H1 (cell line): ENCODE measurements around the gene TOP3A. TPM values are rescaled to one million over a fixed set of nuclear protein-coding genes. Genes with fewer than 3 reads are reported as not detected.
A peak's percentile ranks its signal among the peaks of the same experiment; 100 is the strongest.

Experiments used
- CTCF ChIA-PET: fragments of 300-600 bp; sonication (Branson Sonifier 250); formaldehyde crosslinking; loops from one replicate; lab custom pipeline; 2021; ENCODE audit not compliant: partially characterized antibody; lab: Charles Lee
- POLR2A ChIA-PET: fragments of 300-600 bp; sonication (Branson Sonifier 250); formaldehyde crosslinking; loops from one replicate; lab custom pipeline; 2021; ENCODE audit warnings: inconsistent platforms; ENCODE audit not compliant: partially characterized antibody; lab: Charles Lee
- DNase-seq, 2 experiments: peaks; one replicate each; pipeline versions ENCODE4 v3.0.0 to v3.0.0-alpha.2; 2010 to 2022; ENCODE audit warnings: low spot score in 2 of 2, low read depth in 1 of 2, mixed read lengths in 1 of 2
- FAIRE-seq: peaks from 2 replicates; lab custom pipeline; 2011; peaks lifted over from hg19 to GRCh38; lab: Jason Lieb, UNC
- H2AFZ ChIP-seq: 2 replicates; pipeline ENCODE4 v1.8.1; 2012; ENCODE audit warnings: low read length, inconsistent platforms
- H2AK5ac ChIP-seq: 2 replicates; pipeline ENCODE4 v1.6.1; 2013; ENCODE audit warnings: low read depth, low read length
- H2BK120ac ChIP-seq: replicated peaks from 2 replicates; pipeline ENCODE3; 2013; ENCODE audit warnings: low read depth, low read length, inconsistent platforms
- H2BK12ac ChIP-seq: 2 replicates; pipeline ENCODE4 v1.6.1; 2013; ENCODE audit warnings: low read depth, low read length
- H2BK15ac ChIP-seq: 2 replicates; pipeline ENCODE4 v1.6.1; 2013; ENCODE audit warnings: low read length
- H2BK20ac ChIP-seq: 2 replicates; pipeline ENCODE4 v1.6.1; 2013; ENCODE audit warnings: low read length
- H2BK5ac ChIP-seq: 2 replicates; pipeline ENCODE4 v1.6.1; 2013; ENCODE audit warnings: low read depth, low read length
- H3K14ac ChIP-seq: 2 replicates; pipeline ENCODE4 v1.6.1; 2013; ENCODE audit warnings: inconsistent platforms; ENCODE audit not compliant: insufficient read length
- H3K18ac ChIP-seq: 2 replicates; pipeline ENCODE4 v1.6.1; 2013; ENCODE audit warnings: low read length; ENCODE audit errors: extremely low read depth
- H3K23ac ChIP-seq: 2 replicates; pipeline ENCODE4 v1.6.1; 2013; ENCODE audit warnings: inconsistent platforms; ENCODE audit not compliant: insufficient read length
- H3K23me2 ChIP-seq: 2 replicates; pipeline ENCODE4 v1.6.1; 2013; ENCODE audit warnings: low read depth, low read length
- H3K27ac ChIP-seq: 2 replicates; pipeline ENCODE4 v1.6.1; 2011; ENCODE audit warnings: low read depth, low read length, inconsistent platforms
- H3K27me3 ChIP-seq, 4 experiments: replicated peaks in 1 of 4; 1 replicate in 1 of 4; 2 replicates in 3 of 4; pipeline versions ENCODE4 v1.6.1 to v1.8.1; 2011 to 2013; ENCODE audit warnings: low read length in 3 of 4, mild to moderate bottlenecking in 3 of 4, inconsistent platforms in 2 of 4, mixed read lengths in 2 of 4, moderate library complexity in 1 of 4; ENCODE audit not compliant: control insufficient read depth in 3 of 4, insufficient read depth in 3 of 4; ENCODE audit errors: extremely low read depth in 1 of 4
- H3K36me3 ChIP-seq, 4 experiments: 2 replicates each; pipeline versions ENCODE4 v1.6.1 to v1.8.1; 2011 to 2013; ENCODE audit warnings: mild to moderate bottlenecking in 4 of 4, low read length in 3 of 4, moderate library complexity in 2 of 4, control low read depth in 1 of 4, inconsistent platforms in 1 of 4; ENCODE audit not compliant: insufficient read depth in 4 of 4, control insufficient read depth in 2 of 4
- H3K4ac ChIP-seq: replicated peaks from 2 replicates; pipeline ENCODE3; 2013; ENCODE audit warnings: low read length, low read depth, mixed read lengths, inconsistent platforms; ENCODE audit not compliant: insufficient read length
- H3K4me1 ChIP-seq, 4 experiments: replicated peaks in 1 of 4; 1 replicate in 1 of 4; 2 replicates in 3 of 4; pipeline versions ENCODE4 v1.6.1 to v1.8.1; 2011 to 2013; ENCODE audit warnings: low read length in 3 of 4, inconsistent platforms in 2 of 4, mixed read lengths in 1 of 4; ENCODE audit not compliant: insufficient read depth in 4 of 4, control insufficient read depth in 3 of 4
- H3K4me2 ChIP-seq, 2 experiments: 2 replicates each; pipeline versions ENCODE4 v1.6.1 to v1.8.1; 2011 to 2013; ENCODE audit warnings: low read depth in 2 of 2, low read length in 2 of 2, control low read depth in 1 of 2, inconsistent platforms in 1 of 2, mild to moderate bottlenecking in 1 of 2; ENCODE audit not compliant: insufficient read depth in 1 of 2
- H3K4me3 ChIP-seq, 4 experiments: fragments of 200-600, 300-600 bp in 1 of 4; sonication (generic), shearing (Covaris generic), sonication (Bioruptor Twin) in 1 of 4; 2 replicates each; pipeline versions ENCODE4 v1.5.1 to v1.8.1; 2011 to 2016; ENCODE audit warnings: low read length in 4 of 4, low read depth in 3 of 4, control low read depth in 2 of 4, inconsistent platforms in 2 of 4, mild to moderate bottlenecking in 2 of 4, mixed read lengths in 1 of 4, moderate library complexity in 1 of 4; ENCODE audit not compliant: insufficient read depth in 2 of 4; ENCODE audit errors: extremely low read depth in 1 of 4
- H3K56ac ChIP-seq: replicated peaks from 2 replicates; pipeline ENCODE3; 2013; ENCODE audit warnings: low read depth, mild to moderate bottlenecking, mixed read lengths, low read length, inconsistent platforms; ENCODE audit not compliant: insufficient read length
- H3K79me1 ChIP-seq: 2 replicates; pipeline ENCODE4 v1.6.1; 2013; ENCODE audit warnings: low read depth, low read length, control low read depth
- H3K79me2 ChIP-seq, 2 experiments: 2 replicates each; pipeline versions ENCODE4 v1.6.1 to v1.8.1; 2012 to 2013; ENCODE audit warnings: low read length in 2 of 2, mild to moderate bottlenecking in 2 of 2, inconsistent platforms in 1 of 2; ENCODE audit not compliant: insufficient read depth in 2 of 2, control insufficient read depth in 1 of 2
- H3K9ac ChIP-seq, 4 experiments: replicated peaks in 1 of 4; 1 replicate in 1 of 4; 2 replicates in 3 of 4; pipeline versions ENCODE4 v1.6.1 to v1.8.1; 2011 to 2013; ENCODE audit warnings: low read depth in 3 of 4, low read length in 3 of 4, control low read depth in 2 of 4, mild to moderate bottlenecking in 2 of 4, moderate library complexity in 2 of 4, inconsistent platforms in 1 of 4; ENCODE audit errors: extremely low read depth in 1 of 4
- H3K9me3 ChIP-seq, 2 experiments: 2 replicates each; pipeline versions ENCODE4 v1.6.1 to v1.8.1; 2012 to 2013; ENCODE audit warnings: mild to moderate bottlenecking in 2 of 2, moderate library complexity in 2 of 2, control low read depth in 1 of 2, inconsistent platforms in 1 of 2, low read depth in 1 of 2, low read length in 1 of 2, mixed read lengths in 1 of 2; ENCODE audit not compliant: insufficient read depth in 2 of 2
- H4K20me1 ChIP-seq, 2 experiments: replicated peaks in 1 of 2; 2 replicates each; pipeline versions ENCODE3 to v1.8.1; 2011 to 2013; ENCODE audit warnings: inconsistent platforms in 2 of 2, low read length in 2 of 2, mild to moderate bottlenecking in 1 of 2; ENCODE audit not compliant: insufficient read depth in 2 of 2, control insufficient read depth in 1 of 2
- H4K5ac ChIP-seq: 2 replicates; pipeline ENCODE4 v1.6.1; 2013; ENCODE audit warnings: low read length, low read depth, mixed read lengths, inconsistent platforms; ENCODE audit not compliant: insufficient read length
- H4K8ac ChIP-seq: 2 replicates; pipeline ENCODE4 v1.8.0; 2013; ENCODE audit warnings: mild to moderate bottlenecking, moderate library complexity, low read length, inconsistent platforms; ENCODE audit not compliant: insufficient read depth; ENCODE audit errors: extremely low read depth
- H4K91ac ChIP-seq: replicated peaks from 2 replicates; pipeline ENCODE3; 2013; ENCODE audit warnings: low read length, mixed read lengths, inconsistent platforms; ENCODE audit not compliant: insufficient read length
- ASH2L ChIP-seq: fragments of 200-600, 300-600 bp; sonication (generic); IDR thresholded peaks from one replicate; pipeline ENCODE4 v1.7.1; 2017; ENCODE audit warnings: low read length
- BRCA1 ChIP-seq: IDR thresholded peaks from 2 replicates; pipeline ENCODE4 v1.6.1; 2012; ENCODE audit warnings: low read depth, low read length, improper control_type of control experiment
- EGR1 ChIP-seq: IDR thresholded peaks from 2 replicates; pipeline ENCODE4 v1.6.1; 2011; ENCODE audit warnings: low read depth, low read length, borderline replicate concordance
- KDM4A ChIP-seq: IDR thresholded peaks from one replicate; pipeline ENCODE4 v1.7.1; 2012; ENCODE audit warnings: low read depth, mild to moderate bottlenecking, moderate library complexity, low read length, inconsistent platforms; ENCODE audit not compliant: severe bottlenecking
- PHF8 ChIP-seq: fragments of 200-600 bp; sonication (generic); conservative IDR thresholded peaks from 2 replicates; pipeline ENCODE4 v1.7.1; 2012; ENCODE audit warnings: low read depth, mild to moderate bottlenecking, inconsistent platforms, low read length, moderate library complexity
- POLR2AphosphoS5 ChIP-seq: IDR thresholded peaks from 2 replicates; pipeline ENCODE4 v1.6.1; 2011; ENCODE audit warnings: low read depth, low read length
- RBBP5 ChIP-seq: IDR thresholded peaks from 2 replicates; pipeline ENCODE4 v1.7.1; 2012; ENCODE audit warnings: low read depth, mild to moderate bottlenecking, inconsistent platforms, low read length, moderate library complexity, borderline replicate concordance
- RXRA ChIP-seq: IDR thresholded peaks from 2 replicates; pipeline ENCODE4 v1.6.1; 2011; ENCODE audit warnings: low read depth, mild to moderate bottlenecking, low read length, moderate library complexity; ENCODE audit not compliant: insufficient read depth
- TAF1 ChIP-seq: IDR thresholded peaks from 2 replicates; pipeline ENCODE4 v1.6.1; 2011; ENCODE audit warnings: mild to moderate bottlenecking, low read depth, low read length
- YY1 ChIP-seq: IDR thresholded peaks from 2 replicates; pipeline ENCODE4 v1.6.1; 2011; ENCODE audit warnings: low read depth, mild to moderate bottlenecking, low read length
- WGBS, 2 experiments: shearing (Covaris generic) in 1 of 2; methylation state at CpG; one replicate each; pipeline versions ENCODE4 v1.1.6 to v1.1.7; 2013 to 2015; ENCODE audit warnings: low lambda C conversion rate in 2 of 2, mixed read lengths in 2 of 2, inconsistent platforms in 1 of 2, low coverage in 1 of 2, missing lambda C conversion rate in 1 of 2; ENCODE audit not compliant: insufficient replicate concordance in 2 of 2, insufficient coverage in 1 of 2, insufficient read length in 1 of 2; ENCODE audit errors: extremely low coverage in 1 of 2, missing lambda C conversion rate in 1 of 2; 5-methylcytosine and 5-hydroxymethylcytosine counted together
- polyA plus RNA-seq, 7 experiments: library from polyadenylated mRNA; depleted of rRNA in 3 of 7; stranded (reverse) in 5 of 7; unstranded in 2 of 7; fragments of >200 nt in 5 of 7; fragments of 200-250 nt in 2 of 7; gene quantifications; 1 replicate in 5 of 7; 2 replicates in 1 of 7; 4 replicates in 1 of 7; pipeline versions ENCODE4 v1.2.1 to v1.2.3, GENCODE V29; 2011 to 2013; ENCODE audit warnings: missing spikeins in 2 of 7, mixed read lengths in 2 of 7
- total RNA-seq: library from RNA; stranded (reverse); fragmentation: NEBNext Ultra II Directional; extraction: Animal tissue kit (Norgen Biotek cat#: 25700); gene quantifications from 2 replicates; pipeline ENCODE4 v1.2.1, GENCODE V29; 2021
- TF ChIP-seq, protein P1 (sequence below): IDR thresholded peaks from 2 replicates; pipeline ENCODE4 v1.6.1; 2012; ENCODE audit warnings: inconsistent platforms

The TOP3A gene
- total and polyA plus RNA-seq, 2 of the 8 experiments (the other 6 are each of a cell fraction or from before 2014, with no cell fraction given) = 23.4 to 54.3 TPM

- FAIRE-seq (peak; percentile 85), DNase-seq (peak; percentile 83 to 98)
- peak overlapping the region; percentile 97; the same call in 1 of the 2 replicates for H4K8ac ChIP-seq
- ChIA-PET CTCF (interaction anchor here (0.6 to 4.0 kb wide), 21 partner anchors 10 to 774 kb away, joined by 3 to 30 read pairs (median 4); partner anchors contain the start of genes MIEF2, SMCR8 and TOP3A), POLR2A (interaction anchor here (0.7 to 13.9 kb wide), 24 partner anchors 9 to 89 kb away, joined by 3 to 171 read pairs (median 4); partner anchors contain the start of genes ALKBH5, FLII, LLGL1 and MIEF2)
- peak overlapping the region; percentile 79 for H4K91ac ChIP-seq
- no peaks in the 10 kb centered on the region for H3K79me2 ChIP-seq
- peak overlapping the region; percentile 97 for H4K5ac ChIP-seq
- peak overlapping the region; percentile 78 for H3K56ac ChIP-seq
- H2BK5ac ChIP-seq = peak overlapping the region; percentile 94
- no peaks in the 10 kb centered on the region for H3K27me3 ChIP-seq
- H2BK20ac ChIP-seq = no peak overlapping the region
- peak overlapping the region; percentile 93 to 98 for H3K4me2 ChIP-seq
- H3K23ac ChIP-seq = no peak overlapping the region
- peak overlapping the region; percentile 82; the same call in 1 of the 2 replicates for H2BK12ac ChIP-seq
- H3K27ac ChIP-seq = peak overlapping the region; percentile 84; the same call in 1 of the 2 replicates
- peak overlapping the region; percentile 73; the same call in 1 of the 2 replicates for H2BK15ac ChIP-seq
- no peak overlapping the region for H3K14ac ChIP-seq
- H3K18ac ChIP-seq = peak overlapping the region; percentile 93
- peaks cover 5% of the 10 kb centered on the region for H3K23me2 ChIP-seq
- H3K9me3 ChIP-seq = no peaks in the 10 kb centered on the region
- H3K79me1 ChIP-seq = no peaks in the 10 kb centered on the region; the same call in 1 of the 2 replicates
- H3K4me1 ChIP-seq = peaks cover 0 to 16% (median 9%) of the 10 kb centered on the region in 4 experiments; a peak in 6 of 7 replicates
- no peak overlapping the region for H2BK120ac ChIP-seq
- peaks cover 10 to 16% of the 10 kb centered on the region in 2 experiments for H4K20me1 ChIP-seq
- 3% methylated on average over 14 of the region's 46 CpGs; no CpG with 5 or more reads in 1 of the 2 experiments for WGBS, 2 experiments
- H3K4ac ChIP-seq = peak overlapping the region; percentile 83
- peak overlapping the region; percentile 43 to 64 (median 63); a peak in 7 of 8 replicates for H3K4me3 ChIP-seq
- H3K9ac ChIP-seq = peak overlapping the region; percentile 46 to 82 (median 66)
- peak overlapping the region; percentile 99 for H2AFZ ChIP-seq
- H2AK5ac ChIP-seq = no peak overlapping the region; the same call in 1 of the 2 replicates
- H3K36me3 ChIP-seq = peaks cover 30 to 57% (median 52%) of the 10 kb centered on the region in 4 experiments
- TF ChIP-seq KDM4A (peak; percentile 32), RXRA (no peak), TAF1 (peak; percentile 51; the same call in 1 of the 2 replicates), PHF8 (peak; percentile 66), EGR1 (no peak), POLR2AphosphoS5 (peak; percentile 39), YY1 (peak; percentile 36; the same call in 1 of the 2 replicates), ASH2L (peak; percentile 92), RBBP5 (peak; percentile 93; the same call in 1 of the 2 replicates), BRCA1 (no peak)
- TF ChIP-seq, protein P1, sequence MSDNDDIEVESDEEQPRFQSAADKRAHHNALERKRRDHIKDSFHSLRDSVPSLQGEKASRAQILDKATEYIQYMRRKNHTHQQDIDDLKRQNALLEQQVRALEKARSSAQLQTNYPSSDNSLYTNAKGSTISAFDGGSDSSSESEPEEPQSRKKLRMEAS = peak; percentile 41; the same call in 1 of the 2 replicates
These were observed 67.7 kb downstream of the TOP3A start for GRCh38 chr17:18246880-18247612.
